Gastroesophageal sphincter (tissue), 4 donors: ENCODE measurements around the gene CLDN5. TPM values are rescaled to one million over a fixed set of nuclear protein-coding genes. Genes with fewer than 3 reads are reported as not detected.
"Not testable (repeated sequence)": the region's sequence is repeated elsewhere in the genome, so short reads cannot be mapped to it uniquely, and the experiment has no call there.

Source experiments
- ATAC-seq: fragments of 150-250 bp; one replicate; pipeline ENCODE4 v1.9.1; 2016; ENCODE audit warnings: mild to moderate bottlenecking, moderate library complexity
- H3K27ac ChIP-seq, 4 donors: fragments of 200-600 bp; sonication (generic) in 3 of 4; 1 replicate in 3 of 4; 2 replicates in 1 of 4; pipeline ENCODE4 v1.5.1; 2016 to 2019
- H3K27me3 ChIP-seq: fragments of 200-600 bp; sonication (generic); one replicate; pipeline ENCODE4 v1.5.1; 2019
- H3K36me3 ChIP-seq, 2 donors: fragments of 200-600 bp; sonication (generic); one replicate each; pipeline ENCODE4 v1.5.1; 2019; ENCODE audit warnings: control low read depth in 1 of 2
- H3K4me1 ChIP-seq, 3 donors: fragments of 200-600 bp; sonication (generic); 1 replicate in 2 of 3; 2 replicates in 1 of 3; pipeline ENCODE4 v1.5.1; 2016 to 2019; ENCODE audit warnings: control low read depth in 2 of 3
- H3K4me3 ChIP-seq, 2 donors: fragments of 200-600 bp; sonication (generic); one replicate each; pipeline ENCODE4 v1.5.1; 2019; ENCODE audit warnings: mild to moderate bottlenecking in 1 of 2, moderate library complexity in 1 of 2
- H3K9me3 ChIP-seq, 3 donors: fragments of 200-600 bp; sonication (generic); one replicate each; pipeline ENCODE4 v1.5.1; 2017 to 2019; ENCODE audit warnings: control low read depth in 2 of 3
- CTCF ChIP-seq, 4 experiments: fragments of 200-600 bp in 2 of 4; fragments of 450-650 bp in 2 of 4; sonication (generic) in 1 of 4; IDR thresholded peaks; one replicate each; pipeline ENCODE4 v1.5.1; 2017 to 2019; ENCODE audit warnings: antibody characterized with exemption in 4 of 4, mild to moderate bottlenecking in 2 of 4, moderate library complexity in 2 of 4
- EP300 ChIP-seq: sonication (generic); formaldehyde crosslinking; IDR thresholded peaks from one replicate; pipeline ENCODE4 v1.6.1; 2017; ENCODE audit warnings: antibody characterized with exemption, mild to moderate bottlenecking
- POLR2A ChIP-seq, 2 donors: fragments of 450-650 bp; IDR thresholded peaks; one replicate each; pipeline ENCODE4 v1.6.1; 2017; ENCODE audit warnings: antibody characterized with exemption in 2 of 2, mild to moderate bottlenecking in 2 of 2, moderate library complexity in 1 of 2
- POLR2AphosphoS5 ChIP-seq: sonication (generic); formaldehyde crosslinking; IDR thresholded peaks from one replicate; pipeline ENCODE4 v1.6.1; 2017; ENCODE audit warnings: antibody characterized with exemption
- WGBS, 2 donors: methylation state at CpG; one replicate each; pipeline ENCODE4 v1.1.5; 2018; ENCODE audit warnings: low coverage in 1 of 2; 5-methylcytosine and 5-hydroxymethylcytosine counted together
- total RNA-seq, 4 donors: library from RNA; depleted of rRNA; stranded (reverse); fragments of >200 nt; gene quantifications; one replicate each; pipeline ENCODE4 v1.1.0, GENCODE V29; 2016

CLDN5 gene
- total RNA-seq, 4 donors from 2014 or later, result 29.6 to 149 (median 93.3) TPM

- Histone ChIP-seq H3K27ac (no peak overlapping the region), H3K4me3 (no peak overlapping the region), H3K9me3 (no peaks in the 10 kb centered on the region), H3K27me3 (peaks cover 36% of the 10 kb centered on the region), H3K4me1 (no peaks in the 10 kb centered on the region), H3K36me3 (no peaks in the 10 kb centered on the region)
- 87 to 97% methylated on average over 5 to 8 of the region's 8 CpGs for WGBS, 2 donors
- ATAC-seq, result no peak
- TF ChIP-seq CTCF (IDR thresholded peaks at IDR 0.05) (no peak), POLR2A (IDR thresholded peaks at IDR 0.05) (no peak), POLR2AphosphoS5 (no peak), EP300 (no peak)
Measured at GRCh38 chr22:19533049-19533626, 8.9 kb upstream of the CLDN5 start.

- not testable (repeated sequence) for H3K9me3 ChIP-seq, H3K4me3 ChIP-seq, H3K36me3 ChIP-seq, H3K4me1 ChIP-seq, ATAC-seq, H3K27ac ChIP-seq
- 90 to 100% methylated on average over 2 to 3 of the region's 6 CpGs for WGBS, 2 donors
- H3K27me3 ChIP-seq, result peaks cover 46% of the 10 kb centered on the region
Measured at GRCh38 chr22:19531327-19531726, 7.1 kb upstream of the CLDN5 start.

GRCh38 chr22:19530751-19531150 is 6.5 kb upstream of the CLDN5 start:
- no peak for ATAC-seq
- TF ChIP-seq CTCF (IDR thresholded peaks at IDR 0.05) (no peak), POLR2AphosphoS5 (no peak), EP300 (no peak), POLR2A (IDR thresholded peaks at IDR 0.05) (no peak)
- Histone ChIP-seq H3K36me3 (no peaks in the 10 kb centered on the region), H3K9me3 (no peaks in the 10 kb centered on the region), H3K4me1 (no peaks in the 10 kb centered on the region), H3K27me3 (peaks cover 51% of the 10 kb centered on the region), H3K4me3 (no peak overlapping the region), H3K27ac (no peak overlapping the region)
- 80% methylated on average over 1 of the region's 3 CpGs; no CpG with 5 or more reads in 1 of the 2 donors for WGBS, 2 donors

- ATAC-seq, result no peak
- peaks cover 0 to 2% (median 0%) of the 10 kb centered on the region in 3 donors for H3K4me1 ChIP-seq
- H3K9me3 ChIP-seq, result no peaks in the 10 kb centered on the region
- no peak overlapping the region for H3K4me3 ChIP-seq
- no peak overlapping the region for H3K27ac ChIP-seq
- TF ChIP-seq EP300 (no peak), POLR2A (IDR thresholded peaks at IDR 0.05) (no peak), POLR2AphosphoS5 (no peak), CTCF (IDR thresholded peaks at IDR 0.05) (no peak)
- 69 to 71% methylated on average over 3 to 4 of the region's 4 CpGs for WGBS, 2 donors
- H3K27me3 ChIP-seq, result peaks cover 58% of the 10 kb centered on the region
- H3K36me3 ChIP-seq, result no peaks in the 10 kb centered on the region
Measured at GRCh38 chr22:19529811-19530210, 5.6 kb upstream of the CLDN5 start.

- no peak for ATAC-seq
- H3K27me3 ChIP-seq, result peaks cover 71% of the 10 kb centered on the region
- 100% methylated on average over 1 of the region's 17 CpGs; no CpG with 5 or more reads in 1 of the 2 donors for WGBS, 2 donors
- no peaks in the 10 kb centered on the region for H3K9me3 ChIP-seq
- no peak overlapping the region for H3K27ac ChIP-seq
- no peak overlapping the region for H3K4me3 ChIP-seq
- TF ChIP-seq CTCF (IDR thresholded peaks at IDR 0.05), result no peak
- no peak for TF ChIP-seq EP300
- TF ChIP-seq POLR2A (IDR thresholded peaks at IDR 0.05), result no peak
- TF ChIP-seq POLR2AphosphoS5, result no peak
- H3K36me3 ChIP-seq, result no peaks in the 10 kb centered on the region
- H3K4me1 ChIP-seq, result peaks cover 0 to 21% (median 0%) of the 10 kb centered on the region in 3 donors
Measured at GRCh38 chr22:19527861-19528417, 3.7 kb upstream of the CLDN5 start.
